GM18526 (cell line): ENCODE measurements around the gene ITFG1.

Experiments
- POLR2A ChIP-seq: IDR thresholded peaks from 3 replicates; pipeline ENCODE4 v1.6.1; 2011; ENCODE audit not compliant: insufficient read length; ENCODE audit errors: extremely low read depth

Gene ITFG1

DNA sequence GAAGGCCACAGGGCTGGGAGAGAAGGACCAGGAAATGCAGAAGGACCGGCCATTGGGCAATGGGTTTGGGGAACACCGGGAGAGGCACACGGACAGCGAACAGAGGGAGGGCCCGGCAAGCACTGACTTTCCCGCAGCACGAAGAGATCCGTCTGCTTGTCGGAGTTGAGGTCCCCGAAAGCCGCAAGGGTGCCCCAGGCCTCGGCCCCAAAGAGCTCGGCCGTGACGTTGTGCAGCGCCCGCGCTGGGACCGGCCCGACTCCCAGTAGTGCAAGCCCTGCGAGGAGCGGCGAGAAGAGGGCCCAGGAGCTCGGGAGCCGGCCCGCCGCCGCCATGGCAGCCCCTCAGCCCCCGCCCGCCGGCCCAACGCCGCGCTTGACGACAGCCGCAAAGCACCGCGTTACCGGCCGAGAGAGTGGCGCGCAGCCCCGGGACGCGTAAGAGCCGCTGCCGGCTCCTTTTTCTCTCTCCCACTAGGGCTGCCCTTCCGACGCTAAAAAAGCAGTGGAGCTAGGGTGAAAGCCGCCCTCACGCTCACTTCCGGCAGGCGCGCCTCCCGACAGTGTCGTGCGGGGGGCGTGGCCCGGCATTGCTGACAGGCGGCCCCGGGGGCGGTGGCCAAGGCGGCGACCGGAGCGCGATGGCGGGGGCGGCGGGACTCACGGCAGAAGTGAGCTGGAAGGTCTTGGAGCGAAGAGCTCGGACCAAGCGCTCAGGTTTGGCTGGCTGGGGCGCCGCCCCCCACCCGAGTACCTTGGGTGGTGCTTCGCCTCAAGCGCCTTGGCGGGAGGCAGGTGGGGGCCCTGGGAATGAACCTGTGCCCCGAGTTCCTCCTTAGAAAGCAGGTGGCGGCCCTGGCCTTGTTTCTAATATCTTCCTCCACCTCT, at the start of gene ITFG1, which contains the start of gene PHKB:
TSS of gene ITFG1 (minus strand) at position 353 of the 887 bp plus-strand sequence. CDS start at position 335, 18 bp downstream.
TSS of gene PHKB (plus strand) at position 621 of the 887 bp plus-strand sequence. CDS start at position 641, 20 bp downstream.
- peak; percentile 83 for TF ChIP-seq POLR2A

DNA sequence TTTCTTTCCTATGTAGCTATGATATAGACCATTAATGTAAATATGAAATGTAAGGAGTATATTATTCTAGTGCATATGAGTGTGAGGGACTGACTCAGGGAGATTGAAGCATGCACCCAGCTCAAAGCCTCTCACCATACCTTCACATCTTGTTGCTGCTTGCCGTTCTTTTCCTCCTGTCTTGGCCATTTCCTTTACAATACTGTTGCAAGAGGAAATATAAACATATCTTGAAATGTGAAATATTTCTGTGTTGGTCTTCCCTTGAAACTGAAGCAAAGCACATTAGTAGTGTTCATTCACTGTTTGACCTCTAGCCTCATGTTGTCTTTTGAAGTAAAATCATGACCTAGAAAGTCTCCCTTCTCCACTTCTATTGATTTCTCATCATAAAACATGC, 46.8 kb upstream of the ITFG1 start:
- no peak for TF ChIP-seq POLR2A

DNA sequence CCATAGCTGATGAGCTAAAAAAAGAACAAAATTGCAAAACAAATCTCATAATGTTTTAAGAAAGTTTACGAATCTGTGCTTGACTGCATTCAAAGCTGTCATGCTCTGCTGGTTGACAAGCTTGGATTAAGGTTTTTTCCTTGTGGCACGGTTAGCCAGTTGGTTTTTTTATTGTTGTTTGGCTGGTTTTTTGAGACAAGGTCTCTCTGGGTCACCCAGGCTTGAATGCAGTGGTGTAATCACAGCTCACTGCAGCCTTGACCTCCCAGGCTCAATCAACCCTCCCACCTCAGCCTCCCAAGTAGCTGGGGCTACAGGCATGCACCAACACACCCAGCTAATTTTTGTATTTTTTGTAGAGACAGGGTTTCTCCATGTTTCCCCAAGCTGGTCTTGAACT, 45.9 kb upstream of the ITFG1 start:
- TF ChIP-seq POLR2A, result no peak

DNA sequence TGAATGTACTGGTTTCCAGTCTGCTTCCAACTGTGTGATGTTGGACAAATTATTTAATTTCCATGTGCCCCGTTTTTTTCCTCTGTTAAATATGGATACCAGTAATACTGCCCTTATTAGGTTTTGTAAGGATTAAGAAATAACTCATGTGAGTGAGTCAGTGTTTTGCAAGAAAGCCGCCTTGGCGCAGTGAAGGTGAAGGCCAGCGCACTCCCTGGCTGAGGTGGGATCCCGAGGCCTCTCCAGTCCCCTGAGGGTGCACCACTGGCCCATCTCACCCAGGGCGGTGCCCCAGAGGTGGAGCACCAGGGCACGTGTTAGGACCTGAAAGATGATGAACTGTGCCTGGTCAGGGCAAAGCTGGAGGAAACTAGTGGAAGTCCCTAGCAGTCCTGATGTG, 43.7 kb upstream of the ITFG1 start:
- TF ChIP-seq POLR2A, result no peak

DNA sequence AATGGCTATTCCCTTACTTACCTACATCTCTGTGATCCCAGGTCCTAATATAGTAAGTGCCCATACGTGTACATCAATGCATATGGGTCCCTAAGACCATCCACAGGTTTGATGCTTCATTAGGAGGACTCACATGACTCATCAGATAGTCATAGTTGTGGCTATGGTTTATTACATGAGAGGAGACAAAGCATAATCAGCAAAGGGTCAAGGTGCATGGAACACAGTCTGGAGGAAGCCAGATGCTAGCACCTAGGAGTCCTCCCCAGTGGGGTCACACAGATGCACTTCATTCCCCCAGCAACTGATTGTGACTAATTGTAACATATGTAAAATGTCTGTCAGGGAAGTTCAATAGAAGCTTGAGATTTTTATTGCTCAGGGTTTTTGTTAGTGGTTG, 43.1 kb upstream of the ITFG1 start:
- no peak for TF ChIP-seq POLR2A

DNA sequence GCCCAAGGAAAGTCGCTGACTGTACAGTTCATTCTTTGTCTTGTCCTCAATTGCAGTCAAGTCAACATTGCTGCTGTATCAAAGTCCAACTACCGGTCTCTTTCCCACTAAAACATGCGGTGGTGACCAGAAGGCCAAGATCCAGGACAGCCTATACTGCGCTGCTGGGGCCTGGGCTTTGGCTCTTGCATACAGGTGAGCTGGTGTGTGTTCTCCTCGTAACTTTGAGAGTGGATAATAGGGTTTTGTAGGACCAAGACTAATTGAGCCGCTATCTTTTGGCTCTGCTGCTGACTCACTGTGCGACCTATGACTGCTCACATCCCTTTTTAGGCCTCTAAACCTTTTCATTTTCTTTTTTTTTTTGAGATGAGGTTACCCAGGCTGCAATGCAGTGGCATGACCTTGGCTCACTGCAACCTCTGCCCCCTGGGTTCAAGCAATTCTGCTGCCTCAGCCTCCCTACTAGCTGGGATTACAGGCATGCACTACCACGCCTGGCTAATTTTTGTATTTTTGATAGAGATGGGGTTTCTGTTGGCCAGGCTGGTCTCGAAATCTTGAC, 38.9 kb upstream of the ITFG1 start:
- TF ChIP-seq POLR2A, result no peak

DNA sequence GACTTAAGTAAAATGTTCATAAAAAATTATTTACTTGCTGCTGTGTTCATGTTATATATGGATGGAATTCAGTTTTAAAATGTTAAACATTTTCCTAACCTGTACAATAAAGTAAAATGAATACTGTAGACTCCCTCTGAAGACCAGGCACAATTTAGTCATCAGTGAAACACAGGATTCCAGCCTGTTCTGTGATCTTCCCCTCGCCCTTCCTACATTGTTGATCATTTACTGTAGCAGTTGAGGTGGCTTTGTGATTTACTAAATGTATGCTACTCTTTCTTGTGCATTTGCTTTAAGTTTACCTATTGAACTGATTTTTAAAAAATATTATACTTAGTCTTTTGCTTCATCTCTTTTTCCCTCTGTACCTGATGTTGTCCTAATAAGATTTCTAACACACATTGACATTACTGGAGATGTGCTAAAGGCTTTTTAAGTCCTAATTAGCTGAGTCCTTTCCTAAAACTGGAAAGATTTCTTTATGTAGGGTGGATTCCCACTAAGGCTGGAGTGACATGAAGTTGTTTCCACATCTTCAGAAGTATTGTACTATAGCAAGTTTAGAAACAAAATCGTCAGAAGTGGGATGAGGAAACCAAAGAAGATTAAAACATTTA, 38.3 kb upstream of the ITFG1 start:
- TF ChIP-seq POLR2A, result no peak

DNA sequence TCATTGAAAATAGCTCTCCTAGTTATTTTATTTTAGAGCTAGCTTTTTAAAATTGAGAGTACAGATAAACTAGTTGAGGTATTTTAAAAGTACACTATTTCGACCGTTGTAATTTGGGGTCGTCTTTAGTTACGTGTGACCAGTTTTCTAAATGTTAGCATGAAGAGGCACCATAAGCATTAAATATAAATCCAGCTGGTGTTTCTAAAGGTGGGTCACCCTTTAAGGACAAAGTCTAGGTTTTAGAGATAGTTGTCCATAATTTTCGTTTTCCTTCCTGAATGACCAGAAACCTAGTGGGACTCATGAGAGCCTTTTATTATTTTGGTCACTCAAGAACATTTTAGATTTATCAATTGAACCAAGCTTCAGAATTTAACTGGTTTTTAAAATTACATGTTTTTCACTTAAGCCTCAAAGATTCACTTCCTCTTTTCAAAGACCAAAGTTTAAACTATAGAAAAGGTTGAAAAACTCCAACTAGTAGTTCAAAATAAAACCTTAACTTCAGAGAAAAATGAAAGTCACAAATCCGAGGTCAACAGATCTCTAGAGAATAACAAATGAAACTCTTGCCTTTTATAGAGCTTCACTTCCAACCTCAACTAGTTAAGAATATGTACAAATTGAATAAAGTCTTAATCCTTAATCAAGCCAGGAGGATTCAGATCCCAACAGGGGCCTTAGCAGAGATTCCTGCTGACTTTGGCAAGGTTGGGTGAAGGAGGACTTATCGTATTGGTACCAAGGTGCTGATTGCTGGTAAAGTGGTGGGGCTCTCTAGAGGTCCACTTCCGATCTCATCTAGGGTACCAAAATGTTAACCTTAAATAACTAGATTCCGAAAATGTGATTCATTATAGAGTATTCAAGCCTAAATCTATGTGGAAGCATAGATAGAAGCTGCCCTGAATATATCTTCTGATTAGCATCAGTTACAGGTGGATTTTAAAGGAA, 32.8 kb upstream of the ITFG1 start:
- no peak for TF ChIP-seq POLR2A

DNA sequence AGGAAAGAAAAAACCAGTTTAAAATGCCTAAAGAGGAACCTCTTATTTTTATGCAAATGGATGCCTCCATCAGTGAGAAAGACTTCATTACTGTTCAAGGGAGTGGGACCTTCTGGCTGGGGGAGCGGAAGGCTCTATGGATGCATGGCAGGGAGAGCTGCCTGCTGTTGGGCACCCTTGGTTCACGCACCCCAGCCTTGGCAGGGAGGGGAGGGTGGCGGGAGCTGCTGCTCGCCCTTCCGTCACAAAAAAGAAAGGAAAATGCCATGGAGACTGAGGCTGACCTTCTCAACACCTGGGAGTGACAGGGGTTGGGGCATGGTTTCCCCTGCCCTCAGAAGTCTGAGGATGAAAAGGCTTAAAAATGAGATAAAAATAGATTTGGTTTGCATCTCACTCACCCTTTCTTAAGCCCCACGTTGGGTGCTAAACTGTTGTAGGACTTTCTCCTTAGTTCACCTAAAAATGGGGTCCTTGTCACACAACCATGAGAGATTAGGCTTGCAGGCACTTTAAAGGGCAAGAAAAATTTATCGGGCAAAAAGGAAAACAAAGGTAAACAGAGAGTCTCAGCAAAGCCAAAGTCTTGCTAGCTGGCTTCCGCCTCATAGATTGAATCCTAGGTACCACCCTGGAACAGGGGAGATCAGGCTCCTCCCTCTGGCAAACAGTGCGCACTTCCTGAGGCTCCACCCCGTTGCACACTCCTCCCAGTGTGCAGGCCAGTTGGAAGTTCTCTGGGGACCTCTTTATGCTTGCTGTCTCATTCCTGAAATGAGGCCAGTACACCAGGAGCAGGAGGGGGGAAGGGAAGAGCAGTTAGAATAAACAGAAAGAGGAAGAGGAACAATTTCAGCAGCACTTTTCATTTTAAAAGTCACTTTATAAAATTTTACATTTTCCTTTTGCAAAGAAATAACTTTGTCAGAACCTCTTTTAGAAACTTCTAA, 31.8 kb upstream of the ITFG1 start:
- peak; percentile 42 for TF ChIP-seq POLR2A

DNA sequence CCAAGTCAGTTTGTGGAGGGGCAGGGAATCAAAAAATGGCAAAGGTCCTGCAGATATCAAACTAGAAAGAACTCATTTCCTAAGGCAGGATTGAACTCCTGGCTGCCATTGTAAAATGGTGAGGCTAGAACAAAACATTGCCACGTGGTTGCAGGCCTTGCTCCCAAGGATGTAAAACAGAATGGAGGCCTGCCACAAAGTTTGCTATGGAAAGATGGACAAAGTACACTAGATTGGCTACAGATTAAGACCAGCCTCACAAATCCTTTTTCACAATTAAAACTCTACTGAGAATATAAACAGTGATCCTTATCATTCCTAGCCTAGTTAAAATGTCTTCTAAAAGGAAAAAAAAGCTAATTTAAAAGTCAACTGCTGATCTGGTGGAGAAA, 31.2 kb upstream of the ITFG1 start:
- no peak for TF ChIP-seq POLR2A

DNA sequence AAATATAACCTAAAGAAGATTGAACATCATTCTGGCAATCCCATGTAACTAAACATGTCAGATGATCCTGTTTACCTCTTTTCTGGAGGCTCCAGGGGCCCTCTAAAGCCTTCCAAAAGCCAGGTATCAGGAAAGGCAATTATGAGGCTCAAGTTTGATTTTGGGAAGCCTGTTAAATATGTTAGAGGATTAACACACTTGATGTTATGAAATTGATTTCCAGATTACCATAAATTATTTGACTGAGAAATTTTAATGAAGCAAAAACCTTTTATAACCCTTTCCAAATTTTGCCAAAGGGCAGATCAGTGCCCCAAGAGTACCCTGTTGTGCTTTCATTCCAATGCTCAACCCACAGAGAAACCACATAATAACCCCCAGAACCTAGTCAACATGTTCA, 29.6 kb upstream of the ITFG1 start:
- no peak for TF ChIP-seq POLR2A

DNA sequence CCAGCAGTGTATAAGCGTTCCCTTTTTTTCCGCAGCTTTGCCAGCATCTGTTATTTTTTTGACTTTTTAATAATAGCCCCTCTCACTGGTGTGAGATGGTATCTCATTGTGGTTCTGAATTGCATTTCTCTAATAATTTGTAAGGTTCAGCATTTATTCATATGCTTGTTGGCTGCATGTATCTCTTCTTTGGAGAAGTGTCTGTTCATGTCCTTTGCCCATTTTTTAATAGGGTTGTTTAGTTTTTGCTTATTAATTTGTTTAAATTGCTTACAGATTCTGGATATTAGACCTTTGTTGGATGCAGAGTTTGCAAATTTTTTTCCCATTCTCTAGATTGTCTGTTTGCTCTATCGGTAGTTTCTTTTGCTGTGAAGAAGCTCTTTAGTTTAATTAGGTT, 27.2 kb upstream of the ITFG1 start:
- TF ChIP-seq POLR2A, result no peak

DNA sequence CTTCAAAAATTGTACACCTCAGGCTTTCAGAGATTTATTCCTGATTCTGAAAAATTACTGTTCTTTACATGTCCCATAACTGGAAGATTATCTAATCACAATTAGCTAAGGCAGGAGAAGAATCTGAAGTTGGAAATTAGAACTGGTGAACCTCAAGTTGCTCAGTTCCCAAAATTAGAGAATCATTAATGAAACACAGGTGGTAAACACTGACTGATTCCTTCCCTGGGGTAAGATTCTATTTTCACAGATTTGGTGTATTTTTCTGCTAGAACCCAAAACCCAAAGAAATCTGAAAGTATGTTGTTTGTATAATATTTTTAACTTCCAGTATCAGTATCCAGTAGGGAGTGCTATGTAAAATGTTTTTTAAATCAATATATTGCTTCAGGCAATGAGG, 26.0 kb upstream of the ITFG1 start:
- TF ChIP-seq POLR2A, result no peak

DNA sequence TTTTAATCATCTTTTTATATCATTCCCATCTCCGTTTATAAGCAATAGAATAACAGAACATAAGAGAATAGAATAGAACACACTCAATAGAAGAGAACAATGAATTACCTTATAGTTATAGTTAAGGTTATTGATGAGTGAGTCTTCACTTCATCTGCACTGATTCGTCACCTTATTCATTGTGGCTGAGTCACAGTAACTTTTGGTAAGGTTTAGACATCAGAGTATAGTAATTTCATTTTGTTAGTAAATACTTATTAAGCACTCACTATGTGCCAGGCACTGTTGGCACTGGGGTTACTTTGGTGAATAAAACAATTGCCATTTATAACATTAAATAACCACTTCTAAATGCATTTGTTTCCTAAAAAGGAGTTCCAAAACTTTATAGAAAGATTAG, 22.8 kb upstream of the ITFG1 start:
- no peak for TF ChIP-seq POLR2A

DNA sequence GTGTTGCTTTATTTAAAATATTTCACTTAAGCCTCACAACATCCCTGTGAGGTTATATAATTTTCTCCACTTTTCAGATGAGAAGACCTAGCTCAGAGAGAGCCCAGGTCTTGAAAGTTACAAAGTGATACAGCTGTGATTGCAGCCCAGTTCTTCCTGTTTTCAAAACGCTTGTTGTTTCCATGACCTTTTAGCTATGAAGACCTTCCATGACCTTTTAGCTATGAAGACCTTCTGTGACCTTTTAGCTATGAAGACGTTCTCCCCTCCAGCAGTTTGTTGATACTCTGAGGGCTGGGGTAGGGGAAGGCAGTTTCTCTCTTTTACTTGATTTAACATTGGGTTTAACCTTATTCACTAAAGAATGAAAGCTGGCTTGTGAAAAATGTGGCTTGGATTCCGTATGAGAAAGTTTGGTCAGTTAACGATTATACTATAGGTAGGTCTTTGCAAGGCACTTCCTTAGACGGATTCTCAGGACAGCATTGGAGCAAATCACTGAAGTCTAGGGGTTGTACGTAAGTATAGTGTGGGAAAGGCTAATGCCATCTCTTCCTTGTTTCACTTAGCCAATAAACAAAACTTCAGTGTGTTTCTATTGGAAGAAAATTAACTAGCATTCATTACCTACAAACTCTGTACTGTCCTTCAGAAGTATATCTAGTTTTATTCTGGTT, 21.0 kb upstream of the ITFG1 start:
- no peak for TF ChIP-seq POLR2A
